B cell (primary cell): ENCODE data around the gene HIRIP3. TPM values are rescaled to one million over a fixed set of nuclear protein-coding genes. Genes with fewer than 3 reads are reported as not detected.

Source experiments
- ATAC-seq: fragments of 200-7000 bp; cut with Tn5 transposase; one replicate; pipeline ENCODE4 v1.10.0; 2021; ENCODE audit warnings: low read depth, mild to moderate bottlenecking, moderate number of reproducible peaks, moderate library complexity
- CTCF ChIA-PET: fragments of 350-600 bp; sonication (Branson Sonifier 250); formaldehyde crosslinking; loops from one replicate; lab custom pipeline; 2021; ENCODE audit warnings: antibody characterized with exemption, inconsistent platforms; lab: Charles Lee
- POLR2A ChIA-PET: fragments of 350-600 bp; sonication (Branson Sonifier 250); formaldehyde crosslinking; loops from one replicate; lab custom pipeline; 2021; ENCODE audit warnings: antibody characterized with exemption; lab: Charles Lee
- DNase-seq: peaks from one replicate; pipeline ENCODE4 v3.0.0; 2013
- H2AFZ ChIP-seq: 2 replicates; pipeline ENCODE4 v1.6.1; 2012; ENCODE audit warnings: mild to moderate bottlenecking, low read depth, low read length; ENCODE audit not compliant: insufficient read depth, poor library complexity, severe bottlenecking
- H3K27ac ChIP-seq, 2 donors: 1 replicate in 1 of 2; 2 replicates in 1 of 2; pipeline ENCODE4 v1.5.1; 2012 to 2013; ENCODE audit warnings: low read length in 2 of 2, mild to moderate bottlenecking in 2 of 2, moderate library complexity in 1 of 2
- H3K27me3 ChIP-seq, 4 experiments: fragments of 200-600 bp in 1 of 4; sonication (generic) in 1 of 4; replicated peaks in 1 of 4; 1 replicate in 2 of 4; 2 replicates in 2 of 4; pipeline versions ENCODE4 v1.6.1 to v1.7.0; 2013 to 2016; ENCODE audit warnings: low read length in 3 of 4, mild to moderate bottlenecking in 2 of 4, mixed read lengths in 1 of 4, moderate library complexity in 1 of 4; ENCODE audit not compliant: insufficient read depth in 4 of 4, control insufficient read depth in 3 of 4; ENCODE audit errors: control extremely low read depth in 1 of 4
- H3K36me3 ChIP-seq, 2 experiments: replicated peaks in 1 of 2; 1 replicate in 1 of 2; 2 replicates in 1 of 2; pipeline versions ENCODE4 v1.6.1 to v1.7.1; 2013; ENCODE audit warnings: low read length in 1 of 2; ENCODE audit not compliant: insufficient read depth in 2 of 2, control insufficient read depth in 1 of 2; ENCODE audit errors: control extremely low read depth in 1 of 2, extremely low read depth in 1 of 2
- H3K4me1 ChIP-seq, 2 donors: fragments of 200-600 bp in 1 of 2; sonication (generic) in 1 of 2; 1 replicate in 1 of 2; 2 replicates in 1 of 2; pipeline versions ENCODE4 v1.5.1 to v1.6.1; 2013 to 2017; ENCODE audit warnings: low read length in 2 of 2; ENCODE audit not compliant: control insufficient read depth in 2 of 2, insufficient read depth in 2 of 2
- H3K4me2 ChIP-seq: replicated peaks from 2 replicates; pipeline ENCODE3; 2012; ENCODE audit warnings: mild to moderate bottlenecking, low read depth, low read length; ENCODE audit not compliant: poor library complexity, severe bottlenecking
- H3K4me3 ChIP-seq, 5 experiments: fragments of 200-600 bp in 1 of 5; sonication (generic) in 1 of 5; 1 replicate in 3 of 5; 2 replicates in 2 of 5; pipeline versions ENCODE4 v1.5.1 to v1.7.0; 2011 to 2016; ENCODE audit warnings: low read length in 4 of 5, mild to moderate bottlenecking in 4 of 5, low read depth in 2 of 5, control low read depth in 1 of 5, moderate library complexity in 1 of 5; ENCODE audit not compliant: insufficient read depth in 1 of 5; ENCODE audit errors: control extremely low read depth in 1 of 5, extremely low read depth in 1 of 5
- H3K79me2 ChIP-seq: fragments of 200-600 bp; sonication (generic); one replicate; pipeline ENCODE4 v1.6.0; 2016; ENCODE audit warnings: low read length; ENCODE audit not compliant: control insufficient read depth, insufficient read depth
- H3K9ac ChIP-seq: fragments of 200-600 bp; sonication (generic); 2 replicates; pipeline ENCODE4 v1.6.1; 2017; ENCODE audit warnings: mild to moderate bottlenecking, low read length, moderate library complexity
- H3K9me3 ChIP-seq, 3 donors: one replicate each; pipeline versions ENCODE4 v1.6.1 to v1.7.1; 2013; ENCODE audit warnings: low read length in 2 of 3; ENCODE audit not compliant: control insufficient read depth in 2 of 3, insufficient read depth in 1 of 3; ENCODE audit errors: control extremely low read depth in 1 of 3
- H4K20me1 ChIP-seq: 2 replicates; pipeline ENCODE4 v1.6.0; 2012; ENCODE audit warnings: mild to moderate bottlenecking, low read length; ENCODE audit not compliant: insufficient read depth, control insufficient read depth, poor library complexity, severe bottlenecking
- H3K27ac Mint-ChIP-seq: one replicate; pipeline ENCODE4 v1.8.0; 2021; ENCODE audit warnings: mixed read lengths
- H3K27me3 Mint-ChIP-seq: one replicate; pipeline ENCODE4 v1.8.0; 2021; ENCODE audit warnings: mixed read lengths
- H3K4me1 Mint-ChIP-seq: one replicate; pipeline ENCODE4 v1.8.0; 2021; ENCODE audit warnings: mixed read lengths
- H3K4me3 Mint-ChIP-seq: one replicate; pipeline ENCODE4 v1.8.0; 2021; ENCODE audit warnings: mixed read lengths
- H3K9me3 Mint-ChIP-seq: one replicate; pipeline ENCODE4 v1.8.0; 2022; ENCODE audit warnings: mixed read lengths; ENCODE audit not compliant: insufficient read depth
- EZH2 ChIP-seq: IDR thresholded peaks from 2 replicates; pipeline ENCODE4 v1.6.1; 2012; ENCODE audit warnings: borderline replicate concordance, low read depth, mild to moderate bottlenecking, moderate library complexity, low read length; ENCODE audit not compliant: insufficient read depth, poor library complexity, severe bottlenecking
- WGBS: methylation state at CpG from one replicate; pipeline ENCODE4 v1.1.5; 2013; ENCODE audit warnings: missing lambda C conversion rate; ENCODE audit not compliant: insufficient coverage; 5-methylcytosine and 5-hydroxymethylcytosine counted together
- intact Hi-C: fragments of 100-400 bp; cut with micrococcal nuclease; formaldehyde crosslinking; loops from one replicate; pipeline ENCODE4 v1.10.0; 2022
- polyA plus RNA-seq: library from polyadenylated mRNA; depleted of rRNA; stranded (reverse); fragments of >200 nt; gene quantifications from 2 replicates; pipeline ENCODE4 v1.2.3, GENCODE V29; 2012
- total RNA-seq, 2 donors: library from RNA; stranded (reverse); fragments of 120-200 nt in 1 of 2; gene quantifications; 1 replicate in 1 of 2; 2 replicates in 1 of 2; pipeline versions ENCODE4 v1.2.3 to v1.2.4, GENCODE V29; 2013 to 2022
- TF ChIP-seq, protein P1 (sequence below): fragments of 200-600 bp; IDR thresholded peaks from one replicate; pipeline ENCODE4 v1.8.0; 2022; ENCODE audit warnings: antibody characterized with exemption, mild to moderate bottlenecking

The HIRIP3 gene
- total and polyA plus RNA-seq, 2 donors (not counting 1 experiment from before 2014, with no cell fraction given) = 12.2 to 13.9 TPM

GRCh38 chr16:30000735-30001631 lies 5.6 kb upstream of the HIRIP3 start:
- H3K27me3 Mint-ChIP-seq = no peaks in the 10 kb centered on the region
- ChIA-PET CTCF (interaction anchor here (1.5 kb wide), 1 partner anchor 31 kb away, joined by 6 read pairs; no protein-coding TSS in a partner anchor), POLR2A (interaction anchor here (0.6 kb wide), 1 partner anchor 181 kb away, joined by 5 read pairs; no protein-coding TSS in a partner anchor)
- Histone ChIP-seq H3K27me3 (no peaks in the 10 kb centered on the region), H3K4me1 (peaks cover 11 to 21% of the 10 kb centered on the region in 2 donors), H3K9ac (no peak overlapping the region), H3K36me3 (peaks cover 0 to 41% of the 10 kb centered on the region in 2 experiments), H3K4me2 (no peak overlapping the region), H4K20me1 (peaks cover 17% of the 10 kb centered on the region), H3K79me2 (peaks cover 13% of the 10 kb centered on the region), H3K4me3 (no peak overlapping the region), H3K9me3 (no peaks in the 10 kb centered on the region), H2AFZ (no peak overlapping the region), H3K27ac (no peak overlapping the region)
- ATAC-seq (no peak), DNase-seq (no peak)
- H3K9me3 Mint-ChIP-seq = no peaks in the 10 kb centered on the region
- no peak overlapping the region for H3K4me3 Mint-ChIP-seq
- intact Hi-C loops = no loop called here
- WGBS = 88% methylated on average over 27 of the region's 33 CpGs
- no peak for TF ChIP-seq EZH2
- TF ChIP-seq, protein P1, sequence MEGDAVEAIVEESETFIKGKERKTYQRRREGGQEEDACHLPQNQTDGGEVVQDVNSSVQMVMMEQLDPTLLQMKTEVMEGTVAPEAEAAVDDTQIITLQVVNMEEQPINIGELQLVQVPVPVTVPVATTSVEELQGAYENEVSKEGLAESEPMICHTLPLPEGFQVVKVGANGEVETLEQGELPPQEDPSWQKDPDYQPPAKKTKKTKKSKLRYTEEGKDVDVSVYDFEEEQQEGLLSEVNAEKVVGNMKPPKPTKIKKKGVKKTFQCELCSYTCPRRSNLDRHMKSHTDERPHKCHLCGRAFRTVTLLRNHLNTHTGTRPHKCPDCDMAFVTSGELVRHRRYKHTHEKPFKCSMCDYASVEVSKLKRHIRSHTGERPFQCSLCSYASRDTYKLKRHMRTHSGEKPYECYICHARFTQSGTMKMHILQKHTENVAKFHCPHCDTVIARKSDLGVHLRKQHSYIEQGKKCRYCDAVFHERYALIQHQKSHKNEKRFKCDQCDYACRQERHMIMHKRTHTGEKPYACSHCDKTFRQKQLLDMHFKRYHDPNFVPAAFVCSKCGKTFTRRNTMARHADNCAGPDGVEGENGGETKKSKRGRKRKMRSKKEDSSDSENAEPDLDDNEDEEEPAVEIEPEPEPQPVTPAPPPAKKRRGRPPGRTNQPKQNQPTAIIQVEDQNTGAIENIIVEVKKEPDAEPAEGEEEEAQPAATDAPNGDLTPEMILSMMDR = no peak
- H3K4me1 Mint-ChIP-seq = peaks cover 31% of the 10 kb centered on the region
- H3K27ac Mint-ChIP-seq = no peak overlapping the region

DNA sequence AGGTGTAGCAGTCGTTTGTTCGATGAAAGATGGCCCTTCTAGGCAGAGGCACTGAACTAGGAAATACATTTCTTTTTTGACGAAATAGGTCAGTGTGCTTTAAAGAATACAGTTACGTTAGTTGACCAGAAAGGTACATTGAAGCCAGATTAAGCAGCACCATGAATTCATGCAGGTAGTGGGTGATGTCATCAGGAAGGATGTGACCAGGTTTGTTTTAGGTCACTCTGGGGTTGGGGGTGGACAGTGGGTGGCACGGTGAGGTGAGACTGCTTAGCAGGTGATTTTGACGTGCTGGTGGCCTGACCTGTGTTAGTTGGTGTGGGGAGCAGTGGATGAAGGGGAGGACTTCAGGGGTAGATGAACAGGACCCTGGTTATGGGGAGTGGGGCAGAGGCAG lies 4.2 kb upstream of the HIRIP3 start:
- intact Hi-C loops = loop anchor here (5.0 kb wide), 1 partner anchor 658 kb away; the partner anchor contains the start of gene FBRS
- ChIA-PET POLR2A (no interaction called here), CTCF (no interaction called here)
- no peak overlapping the region for H2AFZ ChIP-seq
- H3K9ac ChIP-seq = no peak overlapping the region
- H3K27ac ChIP-seq = no peak overlapping the region
- no peak for DNase-seq
- Mint-ChIP-seq H3K9me3 (no peaks in the 10 kb centered on the region), H3K27ac (no peak overlapping the region), H3K4me3 (no peak overlapping the region), H3K4me1 (peaks cover 41% of the 10 kb centered on the region), H3K27me3 (no peaks in the 10 kb centered on the region)
- no peak overlapping the region for H3K4me3 ChIP-seq
- H3K36me3 ChIP-seq = peaks cover 0 to 39% of the 10 kb centered on the region in 2 experiments
- H3K27me3 ChIP-seq = no peaks in the 10 kb centered on the region
- 99% methylated on average over 6 of the region's 6 CpGs for WGBS
- no peak for ATAC-seq
- H3K4me2 ChIP-seq = no peak overlapping the region
- no peaks in the 10 kb centered on the region for H3K9me3 ChIP-seq
- peaks cover 12 to 15% of the 10 kb centered on the region in 2 donors for H3K4me1 ChIP-seq
- H4K20me1 ChIP-seq = peaks cover 17% of the 10 kb centered on the region
- H3K79me2 ChIP-seq = peaks cover 13% of the 10 kb centered on the region
- no peak for TF ChIP-seq EZH2
- TF ChIP-seq, protein P1 = no peak
